ENCODE data around the gene IKZF1.

GRCh38 chr7:50295133-50295532, 9.4 kb upstream of the IKZF1 start:
- no peak for TF ChIP-seq CTCF (IDR thresholded peaks at IDR 0.05; ENCODE audit: low read length)
- no peak for TF ChIP-seq EZH2 (optimal IDR thresholded peaks at IDR 0.05; ENCODE audit: low read depth, low read length)
- no peak for TF ChIP-seq EZH2phosphoT487 (IDR thresholded peaks at IDR 0.05; ENCODE audit: low read length)

All from MM.1S (cell line).